Activated CD4-positive, alpha-beta T cell treated with anti-CD3 and anti-CD28 coated beads, Interleukin-2, amount 50 U/mL, for 1 hour (primary cell): Measurements from ENCODE around the gene SLC9B2.
A peak's percentile ranks its signal among the peaks of the same experiment; 100 is the strongest.

ENCODE experiments used
- DNase-seq: peaks from one replicate; pipeline ENCODE4 v3.0.0-alpha.2; 2020

Gene SLC9B2

GRCh38 chr4:103075894-103076746 is 441 bp downstream of the SLC9B2 start:
- peak; percentile 54 for DNase-seq

- DNase-seq, result no peak
Measured at GRCh38 chr4:103075435-103075893, 1.1 kb downstream of the SLC9B2 start.

GRCh38 chr4:103074744-103075434 is 1.7 kb downstream of the SLC9B2 start:
- no peak for DNase-seq

GRCh38 chr4:103073792-103074438 is 2.6 kb downstream of the SLC9B2 start:
- no peak for DNase-seq

GRCh38 chr4:103067841-103068547 is 8.6 kb downstream of the SLC9B2 start:
- no peak for DNase-seq

- no peak for DNase-seq
Measured at GRCh38 chr4:103060453-103061148, 16.0 kb downstream of the SLC9B2 start.

- no peak for DNase-seq
Measured at GRCh38 chr4:103054030-103054429, 22.5 kb downstream of the SLC9B2 start.

- no peak for DNase-seq
Measured at GRCh38 chr4:103052779-103053178, 23.8 kb downstream of the SLC9B2 start.

GRCh38 chr4:103052145-103052544 is 24.4 kb downstream of the SLC9B2 start:
- DNase-seq, result no peak

GRCh38 chr4:103050736-103051436 is 25.7 kb downstream of the SLC9B2 start:
- DNase-seq, result no peak

GRCh38 chr4:103046416-103047290 is 29.9 kb downstream of the SLC9B2 start:
- DNase-seq, result peak; percentile 29

- DNase-seq, result no peak
Measured at GRCh38 chr4:103044183-103044582, 32.4 kb downstream of the SLC9B2 start.

- DNase-seq, result no peak
Measured at GRCh38 chr4:103036169-103036568, 40.4 kb downstream of the SLC9B2 start.

- DNase-seq, result no peak
Measured at GRCh38 chr4:103032574-103032973, 44.0 kb downstream of the SLC9B2 start.

GRCh38 chr4:103030791-103031190 is 45.8 kb downstream of the SLC9B2 start:
- DNase-seq, result no peak

GRCh38 chr4:103029300-103029699 is 47.3 kb downstream of the SLC9B2 start:
- no peak for DNase-seq

- no peak for DNase-seq
Measured at GRCh38 chr4:103026868-103027267, 49.7 kb downstream of the SLC9B2 start.

GRCh38 chr4:103024996-103025395 is 51.6 kb downstream of the SLC9B2 start:
- no peak for DNase-seq

GRCh38 chr4:103021120-103021519 is 55.4 kb downstream of the SLC9B2 start:
- DNase-seq, result no peak

- peak; percentile 94 for DNase-seq
Measured at GRCh38 chr4:103019308-103020124, 57.0 kb downstream of the SLC9B2 start, which contains the start of gene SLC9B1. TSS of gene SLC9B1 (minus strand) at chr4:103019705. CDS start at chr4:102991711, 27,994 bp downstream.
